PC-9 (cell line): ENCODE results near the gene AGAP1.

Experiments
- EZH2 ChIP-seq: fragments of 200-600 bp; sonication (generic); IDR thresholded peaks from 2 replicates; pipeline ENCODE4 v1.8.0; 2017; ENCODE audit warnings: antibody characterized with exemption, low read depth
- TF ChIP-seq, protein P1 (sequence below): fragments of 200-600 bp; sonication (generic); conservative IDR thresholded peaks from 2 replicates; pipeline ENCODE4 v1.6.1; 2017; ENCODE audit warnings: mixed run types, antibody characterized with exemption, mild to moderate bottlenecking, moderate library complexity

DNA sequence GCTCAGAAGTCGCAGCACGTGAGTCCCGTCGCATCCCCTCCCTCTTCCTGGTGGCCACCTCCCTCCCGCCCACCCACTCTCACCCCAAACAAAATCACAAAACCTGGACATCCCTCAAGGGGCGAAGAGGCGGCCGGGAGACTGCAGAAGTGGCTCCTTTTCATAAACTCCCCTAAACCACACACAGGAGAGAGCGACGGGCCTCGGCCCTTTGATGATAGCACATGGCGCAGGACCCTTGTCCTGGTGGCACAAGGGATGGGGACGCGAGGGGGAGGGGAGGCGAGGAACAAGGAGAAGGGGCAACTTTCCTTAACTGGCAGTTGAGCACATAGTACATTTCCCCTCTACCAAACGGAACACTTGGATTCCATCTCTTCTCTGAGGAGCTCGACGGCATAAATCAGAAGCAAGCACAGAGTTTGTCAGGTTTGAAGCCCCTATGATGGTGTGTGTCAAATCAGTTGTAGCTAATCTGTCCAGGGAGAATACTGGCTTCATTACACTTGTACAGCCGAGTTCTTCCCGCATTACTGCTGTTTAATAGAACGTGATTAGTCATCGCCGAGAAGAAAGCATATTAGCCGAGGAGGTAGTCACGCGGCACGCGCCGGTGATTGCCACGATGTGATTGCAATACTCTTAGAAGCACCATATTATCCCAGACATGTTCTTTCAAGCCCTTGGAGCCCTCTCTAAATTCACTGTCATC is 630.5 kb downstream of the AGAP1 start:
- TF ChIP-seq, protein P1, sequence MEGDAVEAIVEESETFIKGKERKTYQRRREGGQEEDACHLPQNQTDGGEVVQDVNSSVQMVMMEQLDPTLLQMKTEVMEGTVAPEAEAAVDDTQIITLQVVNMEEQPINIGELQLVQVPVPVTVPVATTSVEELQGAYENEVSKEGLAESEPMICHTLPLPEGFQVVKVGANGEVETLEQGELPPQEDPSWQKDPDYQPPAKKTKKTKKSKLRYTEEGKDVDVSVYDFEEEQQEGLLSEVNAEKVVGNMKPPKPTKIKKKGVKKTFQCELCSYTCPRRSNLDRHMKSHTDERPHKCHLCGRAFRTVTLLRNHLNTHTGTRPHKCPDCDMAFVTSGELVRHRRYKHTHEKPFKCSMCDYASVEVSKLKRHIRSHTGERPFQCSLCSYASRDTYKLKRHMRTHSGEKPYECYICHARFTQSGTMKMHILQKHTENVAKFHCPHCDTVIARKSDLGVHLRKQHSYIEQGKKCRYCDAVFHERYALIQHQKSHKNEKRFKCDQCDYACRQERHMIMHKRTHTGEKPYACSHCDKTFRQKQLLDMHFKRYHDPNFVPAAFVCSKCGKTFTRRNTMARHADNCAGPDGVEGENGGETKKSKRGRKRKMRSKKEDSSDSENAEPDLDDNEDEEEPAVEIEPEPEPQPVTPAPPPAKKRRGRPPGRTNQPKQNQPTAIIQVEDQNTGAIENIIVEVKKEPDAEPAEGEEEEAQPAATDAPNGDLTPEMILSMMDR = no peak
- TF ChIP-seq EZH2 = no peak
